GM12891 (cell line): ENCODE results near the gene NUFIP2.

Experiments
- POLR2A ChIP-seq: IDR thresholded peaks from 2 replicates; pipeline ENCODE4 v1.6.1; 2011; ENCODE audit warnings: low read depth, low read length, control low read depth
- POLR2AphosphoS5 ChIP-seq: IDR thresholded peaks from 2 replicates; pipeline ENCODE4 v1.6.1; 2011; ENCODE audit warnings: low read depth, low read length, control low read depth

DNA sequence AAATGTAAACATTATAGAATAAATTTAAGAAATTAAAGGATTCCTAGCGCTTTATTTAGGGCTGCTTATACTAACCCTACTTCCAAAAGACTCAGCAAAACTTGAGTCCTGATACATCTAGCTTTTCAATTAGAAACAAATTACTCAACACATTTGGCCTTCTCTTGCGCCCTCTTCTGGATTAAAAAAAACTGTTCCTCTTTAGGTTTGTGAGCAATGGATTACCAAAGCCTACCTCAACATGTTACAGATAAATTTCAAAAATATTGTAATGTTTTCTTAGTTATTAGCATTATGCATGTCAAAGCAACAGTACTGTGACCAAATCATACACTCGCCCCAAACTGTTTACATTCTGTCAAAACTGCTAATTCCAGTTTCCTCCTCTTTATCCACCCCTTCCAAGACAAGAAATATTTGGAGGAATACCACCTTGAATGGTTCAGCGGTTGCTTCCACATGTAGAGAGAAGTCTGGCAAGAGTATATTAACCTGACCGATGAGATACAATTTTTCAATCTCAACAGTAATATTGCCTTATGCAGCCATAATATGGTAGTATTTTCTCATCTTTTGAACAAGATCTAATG lies 2.7 kb downstream of the NUFIP2 start:
- TF ChIP-seq POLR2A (no peak), POLR2AphosphoS5 (no peak)
